GM12801 (cell line): ENCODE data around the gene CLMP.

Source experiments
- CTCF ChIP-seq: IDR thresholded peaks from one replicate; pipeline ENCODE4 v1.5.1; 2011; ENCODE audit warnings: control low read depth; ENCODE audit not compliant: insufficient read length; ENCODE audit errors: extremely low read depth

The CLMP gene

GRCh38 chr11:123082977-123083376 is 112.1 kb downstream of the CLMP start:
- no peak for TF ChIP-seq CTCF

- TF ChIP-seq CTCF: no peak
Measured at GRCh38 chr11:123080015-123080414, 115.0 kb downstream of the CLMP start.

- no peak for TF ChIP-seq CTCF
Measured at GRCh38 chr11:123076484-123076883, 118.6 kb downstream of the CLMP start.

GRCh38 chr11:123073343-123074057 is 121.5 kb downstream of the CLMP start:
- no peak for TF ChIP-seq CTCF

GRCh38 chr11:123072762-123073161 is 122.3 kb downstream of the CLMP start:
- TF ChIP-seq CTCF: no peak

- TF ChIP-seq CTCF: no peak
Measured at GRCh38 chr11:123072332-123072761, 122.7 kb downstream of the CLMP start.

- no peak for TF ChIP-seq CTCF
Measured at GRCh38 chr11:123069908-123070821, 124.9 kb downstream of the CLMP start.
